Panc1 (cell line): ENCODE measurements around the gene ENOSF1. TPM values are rescaled to one million over a fixed set of nuclear protein-coding genes. Genes with fewer than 3 reads are reported as not detected.

ENCODE experiments used
- ATAC-seq: fragments of 200-7000 bp; cut with Tn5 transposase; 2 replicates; pipeline ENCODE4 v1.9.1; 2020; ENCODE audit warnings: mild to moderate bottlenecking, moderate library complexity
- BruUV-seq: library from RNA; stranded (reverse); fragments of 400-500 nt; replicated peaks from 2 replicates; lab custom pipeline; 2021; lab: Mats Ljungman, UMichigan
- CTCF ChIA-PET: fragments of 300-600 bp; sonication (Branson Sonifier 250); formaldehyde crosslinking; loops from one replicate; lab custom pipeline; 2022; ENCODE audit warnings: antibody characterized with exemption; lab: Charles Lee
- POLR2A ChIA-PET: fragments of 300-600 bp; sonication (Branson Sonifier 250); formaldehyde crosslinking; loops from one replicate; lab custom pipeline; 2022; ENCODE audit warnings: antibody characterized with exemption; lab: Charles Lee
- DNase-seq: peaks from one replicate; pipeline ENCODE4 v3.0.0-alpha.2; 2010; ENCODE audit warnings: low read depth, low spot score
- H3K27ac ChIP-seq: 2 replicates; pipeline ENCODE4 v1.5.1; 2011; ENCODE audit warnings: mild to moderate bottlenecking, low read length, inconsistent platforms
- H3K27me3 ChIP-seq: fragments of 200-500 bp; sonication (Bioruptor generic); 2 replicates; pipeline ENCODE4 v1.6.0; 2014; ENCODE audit warnings: low read length, inconsistent platforms; ENCODE audit not compliant: control insufficient read depth, insufficient read depth
- H3K36me3 ChIP-seq: fragments of 200-500 bp; sonication (Bioruptor generic); 2 replicates; pipeline ENCODE4 v1.5.1; 2014; ENCODE audit warnings: inconsistent platforms, mild to moderate bottlenecking, low read length, moderate library complexity; ENCODE audit not compliant: control insufficient read depth, insufficient read depth
- H3K4me1 ChIP-seq: 2 replicates; pipeline ENCODE4 v1.5.1; 2011; ENCODE audit warnings: inconsistent platforms, mild to moderate bottlenecking, low read length, moderate library complexity; ENCODE audit not compliant: control insufficient read depth, insufficient read depth
- H3K4me3 ChIP-seq, 2 experiments: 2 replicates each; pipeline ENCODE4 v1.5.1; 2011 to 2012; ENCODE audit warnings: low read depth in 2 of 2, low read length in 2 of 2, mild to moderate bottlenecking in 2 of 2, inconsistent platforms in 1 of 2, moderate library complexity in 1 of 2
- H3K9me3 ChIP-seq: fragments of 200-500 bp; sonication (Bioruptor generic); 2 replicates; pipeline ENCODE4 v1.5.1; 2014; ENCODE audit warnings: low read depth, mild to moderate bottlenecking, inconsistent platforms, low read length, moderate library complexity; ENCODE audit not compliant: control insufficient read depth, insufficient read depth
- CTCF ChIP-seq: fragments of 450-650 bp; IDR thresholded peaks from 2 replicates; pipeline ENCODE4 v1.5.1; 2017; ENCODE audit warnings: mild to moderate bottlenecking
- POLR2AphosphoS5 ChIP-seq: IDR thresholded peaks from 2 replicates; pipeline ENCODE4 v1.6.1; 2012; ENCODE audit warnings: mild to moderate bottlenecking, low read depth, low read length, moderate library complexity
- REST ChIP-seq, 2 experiments: IDR thresholded peaks; 2 replicates each; pipeline ENCODE4 v1.6.1; 2011 to 2012; ENCODE audit warnings: low read depth in 2 of 2, control low read depth in 1 of 2, low read length in 1 of 2, mild to moderate bottlenecking in 1 of 2, moderate library complexity in 1 of 2; ENCODE audit not compliant: insufficient read depth in 1 of 2
- SIN3A ChIP-seq: IDR thresholded peaks from 2 replicates; pipeline ENCODE4 v1.6.1; 2012; ENCODE audit warnings: low read depth, mild to moderate bottlenecking, low read length, moderate library complexity, borderline replicate concordance; ENCODE audit not compliant: insufficient read depth
- TCF7L2 ChIP-seq: IDR thresholded peaks from 2 replicates; pipeline ENCODE4 v1.6.1; 2011; ENCODE audit warnings: mild to moderate bottlenecking, low read depth, low read length, inconsistent platforms
- in situ Hi-C: cut with HindIII; loops from 2 replicates; pipeline ENCODE4 v1.10.0; 2016; ENCODE audit warnings: low sequenced_read_pairs, low pct_unique_long_range_greater_than_20kb
- intact Hi-C: fragments of 100-400 bp; cut with micrococcal nuclease; formaldehyde crosslinking; loops from one replicate; pipeline ENCODE4 v1.10.0; 2022; ENCODE audit not compliant: unreplicated experiment
- total RNA-seq: library from RNA; stranded (reverse); gene quantifications from one replicate; pipeline ENCODE4 v1.2.1, GENCODE V29; 2021; ENCODE audit not compliant: unreplicated experiment

ENOSF1 gene
- total RNA-seq, 1 experiment from 2014 or later: 53.7 TPM

- H3K9me3 ChIP-seq: no peaks in the 10 kb centered on the region
- DNase-seq (peak; percentile 18), ATAC-seq (peak; percentile 87)
- no TSS peak for BruUV-seq
- H3K27ac ChIP-seq: no peak overlapping the region
- no peaks in the 10 kb centered on the region for H3K4me1 ChIP-seq
- H3K27me3 ChIP-seq: no peaks in the 10 kb centered on the region
- in situ Hi-C loops: no loop called here
- H3K36me3 ChIP-seq: peaks cover 20% of the 10 kb centered on the region
- H3K4me3 ChIP-seq: no peak overlapping the region
- ChIA-PET POLR2A (no interaction called here), CTCF (no interaction called here)
- TF ChIP-seq REST (IDR thresholded peaks at IDR 0.05; ENCODE audit: insufficient read depth in 1 of 2, low read depth in 2 of 2, low read length in 1 of 2) (no peak), POLR2AphosphoS5 (no peak), SIN3A (no peak), CTCF (peak; percentile 70; the same call in 1 of the 2 replicates), TCF7L2 (no peak)
- intact Hi-C loops: loop anchor here (1.0 kb wide), 1 partner anchor 89 kb away; no protein-coding TSS in a partner anchor
Observed at GRCh38 chr18:741931-742512, 29.6 kb upstream of the ENOSF1 start.

GRCh38 chr18:732371-732770 is 19.9 kb upstream of the ENOSF1 start:
- Histone ChIP-seq H3K9me3 (no peaks in the 10 kb centered on the region), H3K4me1 (no peaks in the 10 kb centered on the region), H3K4me3 (no peak overlapping the region), H3K27me3 (no peaks in the 10 kb centered on the region), H3K27ac (no peak overlapping the region), H3K36me3 (peaks cover 7% of the 10 kb centered on the region)
- in situ Hi-C loops: no loop called here
- no TSS peak for BruUV-seq
- CTCF ChIA-PET: no interaction called here
- intact Hi-C loops: no loop called here
- ATAC-seq (no peak), DNase-seq (no peak)
- TF ChIP-seq POLR2AphosphoS5 (no peak), REST (IDR thresholded peaks at IDR 0.05; ENCODE audit: insufficient read depth in 1 of 2, low read depth in 2 of 2, low read length in 1 of 2) (no peak), TCF7L2 (no peak), CTCF (no peak), SIN3A (no peak)
- POLR2A ChIA-PET: no interaction called here
